Lung microvascular endothelial cell (primary cell): ENCODE data around the gene DDX1. TPM values are rescaled to one million over a fixed set of nuclear protein-coding genes. Genes with fewer than 3 reads are reported as not detected.
"Not testable (repeated sequence)": the region's sequence is repeated elsewhere in the genome, so short reads cannot be mapped to it uniquely, and the experiment has no call there.

Experiments used
- DNase-seq, 2 donors: peaks; one replicate each; pipeline versions ENCODE4 v3.0.0 to v3.0.0-alpha.2; 2010; ENCODE audit warnings: low read depth in 2 of 2
- total RNA-seq: library from RNA; depleted of rRNA; stranded (reverse); fragments of >200 nt; gene quantifications from 2 replicates; pipeline ENCODE4 v1.2.1, GENCODE V29; 2014

The DDX1 gene
- total RNA-seq, 1 donor from 2014 or later, result 61.5 TPM

DNA sequence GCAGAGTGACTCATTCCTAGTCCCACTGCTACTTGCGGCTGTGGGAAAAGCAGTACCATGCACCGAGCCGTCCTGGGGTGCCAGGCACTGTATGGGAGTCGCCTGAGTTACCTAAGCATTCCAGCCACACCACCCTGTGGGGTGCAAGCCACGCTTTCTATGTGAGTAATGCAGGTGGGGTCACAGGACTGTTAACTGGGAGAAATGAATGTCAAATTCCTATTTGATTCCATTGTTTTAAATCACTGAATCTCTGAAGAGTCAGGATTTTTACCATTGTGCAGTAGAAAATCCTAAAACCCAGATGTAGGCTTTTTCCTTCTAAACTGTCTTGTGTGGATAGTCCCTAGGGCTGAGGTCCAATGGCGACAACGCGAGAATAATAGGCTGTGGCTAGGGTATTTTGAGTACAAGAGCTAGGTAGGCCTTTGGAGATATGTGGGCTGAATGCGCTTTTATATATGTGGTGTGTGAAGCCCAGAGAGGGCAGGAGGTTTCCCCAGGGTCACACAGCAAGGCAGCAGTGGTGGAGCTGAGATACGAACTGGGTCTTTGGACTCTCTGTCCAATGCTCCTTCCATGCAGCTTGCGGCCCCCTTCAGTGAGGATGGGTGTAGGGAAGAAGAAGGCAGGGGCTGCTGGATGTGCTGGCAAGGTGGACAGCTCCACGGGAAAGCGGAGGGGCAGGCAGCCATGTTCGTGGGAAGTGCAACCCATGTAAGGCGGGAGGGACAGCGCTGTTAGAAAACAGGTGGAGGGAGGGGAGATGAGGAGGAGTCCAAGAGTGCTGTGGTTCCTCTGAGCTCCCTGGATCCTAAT is 83.2 kb downstream of the DDX1 start:
- peak in 1 of 2 donors; percentile 35 for DNase-seq

GRCh38 chr2:15675456-15676195 is 84.0 kb downstream of the DDX1 start:
- peak in 1 of 2 donors; percentile 22 for DNase-seq

GRCh38 chr2:15677141-15677843 is 85.6 kb downstream of the DDX1 start:
- peak in 1 of 2 donors; percentile 42 for DNase-seq

DNA sequence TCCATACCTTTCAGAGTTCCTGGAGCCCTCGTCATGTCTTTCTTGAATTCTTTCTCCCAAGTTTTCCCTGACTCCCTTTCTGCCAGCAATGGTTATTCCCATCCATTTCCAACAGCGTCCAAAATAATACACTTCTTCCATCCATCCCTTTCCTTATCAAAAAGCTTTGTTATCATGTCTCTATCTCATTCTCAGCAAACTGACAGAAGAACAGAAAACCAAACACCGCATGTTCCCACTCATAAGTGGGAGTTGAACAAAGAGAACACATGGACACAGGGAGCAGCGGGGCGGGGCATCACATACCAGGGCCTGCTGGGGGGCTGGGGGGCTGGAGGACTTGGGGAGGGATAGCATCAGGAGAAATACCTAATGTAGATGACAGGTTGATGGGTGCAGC is 86.7 kb downstream of the DDX1 start:
- DNase-seq, result no peak

GRCh38 chr2:15678909-15679308 is 87.2 kb downstream of the DDX1 start:
- DNase-seq, result peak in 1 of 2 donors; percentile 67

- DNase-seq, result no peak
These were observed 87.8 kb downstream of the DDX1 start for GRCh38 chr2:15679386-15679924.

DNA sequence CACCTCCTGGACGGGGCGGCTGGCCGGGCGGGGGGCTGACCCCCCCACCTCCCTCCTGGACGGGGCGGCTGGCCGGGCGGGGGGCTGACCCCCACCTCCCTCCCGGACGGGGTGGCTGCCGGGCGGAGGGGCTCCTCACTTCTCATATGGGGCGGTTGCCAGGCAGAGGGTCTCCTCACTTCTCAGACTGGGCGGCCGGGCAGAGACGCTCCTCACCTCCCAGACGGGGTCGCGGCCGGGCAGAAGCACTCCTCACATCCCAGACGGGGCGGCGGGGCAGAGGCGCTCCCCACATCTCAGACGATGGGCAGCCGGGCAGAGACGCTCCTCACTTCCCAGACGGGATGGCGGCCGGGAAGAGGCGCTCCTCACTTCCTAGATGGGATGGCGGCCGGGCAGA is 88.5 kb downstream of the DDX1 start:
- not testable (repeated sequence) for DNase-seq

Other genes starting within 250 kb of the DDX1 start
- 64.9 and 94.8 TPM in 2 replicates for gene NBAS, start 30.5 kb upstream of the DDX1 start, total RNA-seq